Lower lobe of right lung (tissue), 2 donors: ENCODE measurements around the gene NHLH1. TPM values are rescaled to one million over a fixed set of nuclear protein-coding genes. Genes with fewer than 3 reads are reported as not detected.

Experiments
- ATAC-seq, 2 donors: fragments of 200-7000 bp; cut with Tn5 transposase; one replicate each; pipeline ENCODE4 v1.9.1; 2020 to 2022; ENCODE audit warnings: mild to moderate bottlenecking in 2 of 2, moderate library complexity in 2 of 2
- DNase-seq: peaks from one replicate; pipeline ENCODE4 v3.0.0-alpha.2; 2020
- H3K27ac ChIP-seq: fragments of 200-600 bp; one replicate; pipeline ENCODE4 v1.8.0; 2022
- H3K27me3 ChIP-seq: fragments of 200-600 bp; one replicate; pipeline ENCODE4 v1.8.0; 2022; ENCODE audit warnings: low read depth
- H3K36me3 ChIP-seq: fragments of 200-600 bp; one replicate; pipeline ENCODE4 v1.8.0; 2022; ENCODE audit warnings: mild to moderate bottlenecking
- H3K4me1 ChIP-seq: fragments of 200-600 bp; one replicate; pipeline ENCODE4 v1.8.0; 2022
- H3K4me3 ChIP-seq: fragments of 200-600 bp; one replicate; pipeline ENCODE4 v1.8.0; 2022; ENCODE audit warnings: mild to moderate bottlenecking
- H3K9me3 ChIP-seq: fragments of 200-600 bp; one replicate; pipeline ENCODE4 v1.8.0; 2022
- CTCF ChIP-seq: fragments of 200-600 bp; IDR thresholded peaks from one replicate; pipeline ENCODE4 v1.8.0; 2022; ENCODE audit warnings: antibody characterized with exemption, mild to moderate bottlenecking
- intact Hi-C: fragments of 100-400 bp; cut with DNase I; formaldehyde crosslinking; loops from one replicate; pipeline ENCODE4 v1.11.0; 2022
- total RNA-seq: library from RNA; stranded (reverse); fragmentation: NEBNext Ultra II Directional; extraction: Animal tissue kit (Norgen Biotek cat#: 25700); gene quantifications from one replicate; pipeline ENCODE4 v1.2.1, GENCODE V29; 2021
- donor health status: DM: no; HTN: yes; CAD: no; lungs with severe emphysema.

Gene NHLH1
- total RNA-seq, 1 donor from 2014 or later: 0.15 TPM

- H3K27me3 ChIP-seq: peaks cover 14% of the 10 kb centered on the region
- H3K36me3 ChIP-seq: no peaks in the 10 kb centered on the region
- no peaks in the 10 kb centered on the region for H3K9me3 ChIP-seq
- DNase-seq: no peak
- intact Hi-C loops: no loop called here
- no peak overlapping the region for H3K27ac ChIP-seq
- ATAC-seq: no peak
- H3K4me1 ChIP-seq: no peaks in the 10 kb centered on the region
- no peak for TF ChIP-seq CTCF
- no peak overlapping the region for H3K4me3 ChIP-seq
These were observed 1.4 kb downstream of the NHLH1 start for GRCh38 chr1:160367934-160368923.

GRCh38 chr1:160369087-160369486, 2.2 kb downstream of the NHLH1 start:
- no peak for TF ChIP-seq CTCF
- no peaks in the 10 kb centered on the region for H3K36me3 ChIP-seq
- H3K27me3 ChIP-seq: peaks cover 14% of the 10 kb centered on the region
- H3K4me1 ChIP-seq: no peaks in the 10 kb centered on the region
- intact Hi-C loops: no loop called here
- H3K9me3 ChIP-seq: no peaks in the 10 kb centered on the region
- DNase-seq (no peak), ATAC-seq (no peak)
- H3K27ac ChIP-seq: no peak overlapping the region
- no peak overlapping the region for H3K4me3 ChIP-seq

- intact Hi-C loops: no loop called here
- no peak for TF ChIP-seq CTCF
- H3K4me3 ChIP-seq: no peak overlapping the region
- ATAC-seq (no peak), DNase-seq (no peak)
- peaks cover 14% of the 10 kb centered on the region for H3K27me3 ChIP-seq
- H3K9me3 ChIP-seq: no peaks in the 10 kb centered on the region
- peaks cover 10% of the 10 kb centered on the region for H3K4me1 ChIP-seq
- no peaks in the 10 kb centered on the region for H3K36me3 ChIP-seq
- no peak overlapping the region for H3K27ac ChIP-seq
These were observed 3.9 kb downstream of the NHLH1 start for GRCh38 chr1:160370561-160371345.

GRCh38 chr1:160371346-160371631, 4.4 kb downstream of the NHLH1 start:
- H3K27me3 ChIP-seq: peaks cover 14% of the 10 kb centered on the region
- H3K4me3 ChIP-seq: no peak overlapping the region
- ATAC-seq (no peak), DNase-seq (no peak)
- intact Hi-C loops: no loop called here
- no peaks in the 10 kb centered on the region for H3K36me3 ChIP-seq
- no peaks in the 10 kb centered on the region for H3K9me3 ChIP-seq
- H3K27ac ChIP-seq: no peak overlapping the region
- H3K4me1 ChIP-seq: peaks cover 15% of the 10 kb centered on the region
- TF ChIP-seq CTCF: no peak

GRCh38 chr1:160371756-160372155, 4.9 kb downstream of the NHLH1 start:
- Histone ChIP-seq H3K4me1 (peaks cover 19% of the 10 kb centered on the region), H3K27ac (no peak overlapping the region), H3K4me3 (no peak overlapping the region), H3K36me3 (no peaks in the 10 kb centered on the region), H3K27me3 (peaks cover 14% of the 10 kb centered on the region), H3K9me3 (no peaks in the 10 kb centered on the region)
- intact Hi-C loops: no loop called here
- no peak for TF ChIP-seq CTCF
- no peak for ATAC-seq
- DNase-seq: no peak
